PC-3 (cell line): Measurements from ENCODE around the gene OXSR1.
"Not testable (repeated sequence)": the region's sequence is repeated elsewhere in the genome, so short reads cannot be mapped to it uniquely, and the experiment has no call there.

Source experiments
- EZH2 ChIP-seq: fragments of 300-600 bp; sonication (generic); IDR thresholded peaks from one replicate; pipeline ENCODE4 v1.6.1; 2017; ENCODE audit warnings: antibody characterized with exemption, mild to moderate bottlenecking, low read length; ENCODE audit not compliant: unreplicated experiment
- EZH2phosphoT487 ChIP-seq: fragments of 300-600 bp; sonication (generic); IDR thresholded peaks from 2 replicates; pipeline ENCODE4 v1.6.1; 2018; ENCODE audit warnings: mild to moderate bottlenecking, antibody characterized with exemption, low read length, borderline replicate concordance
- TF ChIP-seq, protein P1 (sequence below): fragments of 300-600 bp; sonication (generic); conservative IDR thresholded peaks from 2 replicates; pipeline ENCODE4 v1.5.1; 2017; ENCODE audit warnings: antibody characterized with exemption, low read depth, mild to moderate bottlenecking, low read length

DNA sequence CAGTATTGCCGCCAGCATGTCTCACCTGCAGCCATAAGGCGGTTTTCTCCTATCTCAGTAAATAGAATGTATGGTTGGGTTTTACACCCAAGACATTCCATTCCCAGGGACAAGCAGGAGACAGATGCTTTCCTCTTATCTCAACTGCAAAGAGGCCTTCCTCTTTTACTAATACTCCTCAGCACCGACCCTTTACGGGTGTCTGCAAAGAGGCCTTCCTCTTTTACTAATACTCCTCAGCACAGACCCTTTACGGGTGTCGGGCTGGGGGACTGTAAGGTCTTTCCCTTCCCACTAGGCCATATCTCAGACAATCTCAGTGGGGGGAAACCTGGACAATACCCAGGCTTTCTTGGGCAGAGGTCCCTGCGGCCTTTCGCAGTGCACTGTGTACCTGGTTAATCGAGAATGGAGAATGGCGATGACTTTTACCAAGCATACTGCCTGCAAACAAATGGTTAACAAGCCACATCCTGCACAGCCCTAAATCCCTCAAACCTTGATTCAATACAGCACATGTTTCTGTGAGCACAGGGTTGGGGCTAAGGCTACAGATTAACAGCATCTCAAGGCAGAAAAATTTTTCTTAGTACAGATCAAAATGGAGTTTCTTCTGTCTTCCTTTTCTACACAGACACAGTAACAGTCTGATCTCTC is 29.6 kb upstream of the OXSR1 start:
- TF ChIP-seq, protein P1, sequence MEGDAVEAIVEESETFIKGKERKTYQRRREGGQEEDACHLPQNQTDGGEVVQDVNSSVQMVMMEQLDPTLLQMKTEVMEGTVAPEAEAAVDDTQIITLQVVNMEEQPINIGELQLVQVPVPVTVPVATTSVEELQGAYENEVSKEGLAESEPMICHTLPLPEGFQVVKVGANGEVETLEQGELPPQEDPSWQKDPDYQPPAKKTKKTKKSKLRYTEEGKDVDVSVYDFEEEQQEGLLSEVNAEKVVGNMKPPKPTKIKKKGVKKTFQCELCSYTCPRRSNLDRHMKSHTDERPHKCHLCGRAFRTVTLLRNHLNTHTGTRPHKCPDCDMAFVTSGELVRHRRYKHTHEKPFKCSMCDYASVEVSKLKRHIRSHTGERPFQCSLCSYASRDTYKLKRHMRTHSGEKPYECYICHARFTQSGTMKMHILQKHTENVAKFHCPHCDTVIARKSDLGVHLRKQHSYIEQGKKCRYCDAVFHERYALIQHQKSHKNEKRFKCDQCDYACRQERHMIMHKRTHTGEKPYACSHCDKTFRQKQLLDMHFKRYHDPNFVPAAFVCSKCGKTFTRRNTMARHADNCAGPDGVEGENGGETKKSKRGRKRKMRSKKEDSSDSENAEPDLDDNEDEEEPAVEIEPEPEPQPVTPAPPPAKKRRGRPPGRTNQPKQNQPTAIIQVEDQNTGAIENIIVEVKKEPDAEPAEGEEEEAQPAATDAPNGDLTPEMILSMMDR: not testable (repeated sequence)
- TF ChIP-seq EZH2, EZH2phosphoT487: not testable (repeated sequence)
